Stimulated activated memory B cell treated with anti-CD40 and anti-IgM and Interleukin-4, amounts not matched to agents 10 μg/mL and 1 μg/mL and 100 μg/mL, for 72 hours (primary cell): ENCODE measurements around the gene TTLL6.

Experiments
- ATAC-seq: fragments of 150-1000 bp; cut with Tn5 transposase; 2 replicates; pipeline ENCODE4 v1.10.0; 2021
- H3K27ac Mint-ChIP-seq: one replicate; pipeline ENCODE4 v1.8.0; 2022; ENCODE audit warnings: mild to moderate bottlenecking, mixed read lengths
- H3K27me3 Mint-ChIP-seq: one replicate; pipeline ENCODE4 v1.8.0; 2022; ENCODE audit warnings: mixed read lengths
- H3K36me3 Mint-ChIP-seq: one replicate; pipeline ENCODE4 v1.8.0; 2022; ENCODE audit warnings: mixed read lengths
- H3K4me1 Mint-ChIP-seq: one replicate; pipeline ENCODE4 v1.8.0; 2022; ENCODE audit warnings: mixed read lengths
- H3K4me3 Mint-ChIP-seq: one replicate; pipeline ENCODE4 v1.8.0; 2022; ENCODE audit warnings: mild to moderate bottlenecking, moderate library complexity, mixed read lengths
- H3K9me3 Mint-ChIP-seq: one replicate; pipeline ENCODE4 v1.8.0; 2022; ENCODE audit warnings: mixed read lengths

TTLL6 gene

GRCh38 chr17:48757524-48757961, 59.5 kb downstream of the TTLL6 start:
- Mint-ChIP-seq H3K9me3 (no peaks in the 10 kb centered on the region), H3K27me3 (peaks cover 90% of the 10 kb centered on the region), H3K36me3 (no peaks in the 10 kb centered on the region), H3K4me1 (peaks cover 15% of the 10 kb centered on the region), H3K27ac (no peak overlapping the region), H3K4me3 (no peak overlapping the region)
- ATAC-seq, result no peak

GRCh38 chr17:48756830-48757251, 60.2 kb downstream of the TTLL6 start:
- peaks cover 15% of the 10 kb centered on the region for H3K4me1 Mint-ChIP-seq
- H3K36me3 Mint-ChIP-seq, result no peaks in the 10 kb centered on the region
- no peaks in the 10 kb centered on the region for H3K9me3 Mint-ChIP-seq
- peaks cover 90% of the 10 kb centered on the region for H3K27me3 Mint-ChIP-seq
- no peak overlapping the region for H3K27ac Mint-ChIP-seq
- ATAC-seq, result no peak
- no peak overlapping the region for H3K4me3 Mint-ChIP-seq

GRCh38 chr17:48755356-48755755, 61.7 kb downstream of the TTLL6 start:
- H3K27ac Mint-ChIP-seq, result no peak overlapping the region

GRCh38 chr17:48754500-48755261, 62.3 kb downstream of the TTLL6 start:
- Mint-ChIP-seq H3K9me3 (no peaks in the 10 kb centered on the region), H3K36me3 (no peaks in the 10 kb centered on the region), H3K4me1 (peaks cover 15% of the 10 kb centered on the region), H3K27ac (no peak overlapping the region), H3K4me3 (no peak overlapping the region), H3K27me3 (peaks cover 86% of the 10 kb centered on the region)
- no peak for ATAC-seq

More at GRCh38 chr17:48755356-48755755, 61.7 kb downstream of the TTLL6 start:
- Mint-ChIP-seq H3K4me3 (no peak overlapping the region), H3K36me3 (no peaks in the 10 kb centered on the region), H3K9me3 (no peaks in the 10 kb centered on the region), H3K4me1 (peaks cover 15% of the 10 kb centered on the region), H3K27me3 (peaks cover 86% of the 10 kb centered on the region)
- no peak for ATAC-seq

GRCh38 chr17:48753794-48754499, 63.1 kb downstream of the TTLL6 start:
- Mint-ChIP-seq H3K36me3 (no peaks in the 10 kb centered on the region), H3K9me3 (no peaks in the 10 kb centered on the region), H3K27ac (no peak overlapping the region), H3K27me3 (peaks cover 86% of the 10 kb centered on the region), H3K4me3 (no peak overlapping the region), H3K4me1 (peaks cover 15% of the 10 kb centered on the region)
- ATAC-seq, result no peak

- Mint-ChIP-seq H3K9me3 (no peaks in the 10 kb centered on the region), H3K4me1 (peaks cover 15% of the 10 kb centered on the region), H3K36me3 (no peaks in the 10 kb centered on the region), H3K27me3 (peaks cover 88% of the 10 kb centered on the region), H3K27ac (no peak overlapping the region), H3K4me3 (no peak overlapping the region)
- no peak for ATAC-seq
Measured at GRCh38 chr17:48752399-48753288, 64.4 kb downstream of the TTLL6 start.

- Mint-ChIP-seq H3K4me3 (no peak overlapping the region), H3K4me1 (peaks cover 13% of the 10 kb centered on the region), H3K36me3 (no peaks in the 10 kb centered on the region), H3K9me3 (no peaks in the 10 kb centered on the region), H3K27ac (no peak overlapping the region), H3K27me3 (peaks cover 90% of the 10 kb centered on the region)
- ATAC-seq, result no peak
Measured at GRCh38 chr17:48751733-48752398, 65.2 kb downstream of the TTLL6 start.

- no peak overlapping the region for H3K4me3 Mint-ChIP-seq
- no peak for ATAC-seq
- H3K27ac Mint-ChIP-seq, result no peak overlapping the region
- no peaks in the 10 kb centered on the region for H3K9me3 Mint-ChIP-seq
- peaks cover 13% of the 10 kb centered on the region for H3K4me1 Mint-ChIP-seq
- H3K36me3 Mint-ChIP-seq, result no peaks in the 10 kb centered on the region
- H3K27me3 Mint-ChIP-seq, result peaks cover 90% of the 10 kb centered on the region
Measured at GRCh38 chr17:48751172-48751571, 65.9 kb downstream of the TTLL6 start.

GRCh38 chr17:48749621-48750553, 67.1 kb downstream of the TTLL6 start:
- H3K27me3 Mint-ChIP-seq, result peaks cover 90% of the 10 kb centered on the region
- ATAC-seq, result no peak
- peaks cover 15% of the 10 kb centered on the region for H3K4me1 Mint-ChIP-seq
- no peaks in the 10 kb centered on the region for H3K36me3 Mint-ChIP-seq
- no peaks in the 10 kb centered on the region for H3K9me3 Mint-ChIP-seq
- no peak overlapping the region for H3K27ac Mint-ChIP-seq
- no peak overlapping the region for H3K4me3 Mint-ChIP-seq

- Mint-ChIP-seq H3K9me3 (no peaks in the 10 kb centered on the region), H3K4me3 (no peak overlapping the region), H3K27me3 (peaks cover 90% of the 10 kb centered on the region), H3K36me3 (no peaks in the 10 kb centered on the region), H3K27ac (no peak overlapping the region), H3K4me1 (peaks cover 15% of the 10 kb centered on the region)
- no peak for ATAC-seq
Measured at GRCh38 chr17:48748718-48749566, 68.1 kb downstream of the TTLL6 start.

- H3K9me3 Mint-ChIP-seq, result no peaks in the 10 kb centered on the region
- no peak for ATAC-seq
- H3K27me3 Mint-ChIP-seq, result peaks cover 89% of the 10 kb centered on the region
- H3K36me3 Mint-ChIP-seq, result no peaks in the 10 kb centered on the region
- H3K27ac Mint-ChIP-seq, result no peak overlapping the region
- no peak overlapping the region for H3K4me3 Mint-ChIP-seq
- peaks cover 8% of the 10 kb centered on the region for H3K4me1 Mint-ChIP-seq
Measured at GRCh38 chr17:48747445-48748363, 69.3 kb downstream of the TTLL6 start.

- Mint-ChIP-seq H3K27me3 (peaks cover 89% of the 10 kb centered on the region), H3K9me3 (no peaks in the 10 kb centered on the region), H3K4me1 (peaks cover 8% of the 10 kb centered on the region), H3K4me3 (no peak overlapping the region), H3K27ac (no peak overlapping the region), H3K36me3 (no peaks in the 10 kb centered on the region)
- ATAC-seq, result no peak
Measured at GRCh38 chr17:48746916-48747444, 70.0 kb downstream of the TTLL6 start.
